Skeletal muscle cell (primary cell): ENCODE data around the gene GPRC5D.

ENCODE experiments used
- DNase-seq: peaks from one replicate; pipeline ENCODE4 v3.0.0-alpha.2; 2010; ENCODE audit warnings: low read depth
- H3K4me3 ChIP-seq: 2 replicates; pipeline ENCODE4 v1.5.1; 2011; ENCODE audit warnings: low read depth, mild to moderate bottlenecking, control low read depth, low read length, moderate library complexity

The GPRC5D gene

GRCh38 chr12:12952036-12952435 lies at the start of gene GPRC5D:
Gene GPRC5D (minus strand): TSS chr12:12952170. CDS start chr12:12950384, 1,786 bp downstream.
- no peak for DNase-seq
- no peak within 1 kb of the TSS for H3K4me3 ChIP-seq

- no peak for DNase-seq
- H3K4me3 ChIP-seq, result peak overlapping the region; percentile 62
Observed at GRCh38 chr12:13001775-13002040, 49.7 kb upstream of the GPRC5D start.

DNA sequence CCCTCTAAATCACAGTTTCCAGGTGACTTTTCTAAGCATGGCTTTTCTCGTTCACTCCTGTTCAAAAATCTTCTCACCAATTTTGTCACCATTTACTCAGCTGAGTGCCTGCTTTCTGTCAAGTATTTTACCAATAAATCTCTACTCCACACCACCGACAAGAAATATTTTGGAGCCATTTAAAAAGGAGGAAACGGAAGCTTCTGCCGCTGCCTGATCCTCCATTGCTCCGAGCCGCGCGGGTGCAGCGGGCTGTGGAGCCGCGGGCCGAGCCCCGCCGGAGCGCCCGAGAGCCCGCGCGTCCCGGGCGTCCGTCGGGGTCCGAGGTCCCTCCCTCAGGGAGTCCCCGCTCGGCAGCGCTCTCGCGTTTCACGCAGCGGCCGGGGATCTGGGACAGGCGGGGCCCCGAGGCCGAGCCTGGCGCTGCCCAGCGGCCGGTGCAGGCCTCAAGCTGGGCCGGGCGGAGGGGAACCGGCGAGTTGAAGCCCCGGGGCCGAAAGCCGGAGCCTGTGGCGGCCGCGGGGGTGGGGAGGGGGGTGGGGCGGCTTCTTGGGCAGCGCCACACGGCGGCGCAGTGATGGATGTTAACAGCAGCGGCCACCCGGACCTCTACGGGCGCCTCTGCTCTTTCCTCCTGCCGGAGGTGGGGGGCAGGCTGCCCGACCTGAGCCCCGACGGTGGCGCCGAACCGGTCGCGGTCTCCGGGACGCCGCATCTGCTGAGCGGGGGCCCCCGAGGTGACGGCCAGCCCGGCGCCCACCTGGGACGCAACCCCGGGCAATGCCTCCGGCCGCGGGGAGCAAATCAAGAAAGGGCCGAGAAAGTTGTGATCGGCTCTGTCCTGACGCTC lies 49.2 kb upstream of the GPRC5D start:
- no peak for DNase-seq

GRCh38 chr12:13000616-13000924 lies 48.6 kb upstream of the GPRC5D start:
- no peak for DNase-seq
- peak overlapping the region; percentile 62 for H3K4me3 ChIP-seq

More for the DNA sequence above, 49.2 kb upstream of the GPRC5D start:
- H3K4me3 ChIP-seq, result peak overlapping the region; percentile 62

DNA sequence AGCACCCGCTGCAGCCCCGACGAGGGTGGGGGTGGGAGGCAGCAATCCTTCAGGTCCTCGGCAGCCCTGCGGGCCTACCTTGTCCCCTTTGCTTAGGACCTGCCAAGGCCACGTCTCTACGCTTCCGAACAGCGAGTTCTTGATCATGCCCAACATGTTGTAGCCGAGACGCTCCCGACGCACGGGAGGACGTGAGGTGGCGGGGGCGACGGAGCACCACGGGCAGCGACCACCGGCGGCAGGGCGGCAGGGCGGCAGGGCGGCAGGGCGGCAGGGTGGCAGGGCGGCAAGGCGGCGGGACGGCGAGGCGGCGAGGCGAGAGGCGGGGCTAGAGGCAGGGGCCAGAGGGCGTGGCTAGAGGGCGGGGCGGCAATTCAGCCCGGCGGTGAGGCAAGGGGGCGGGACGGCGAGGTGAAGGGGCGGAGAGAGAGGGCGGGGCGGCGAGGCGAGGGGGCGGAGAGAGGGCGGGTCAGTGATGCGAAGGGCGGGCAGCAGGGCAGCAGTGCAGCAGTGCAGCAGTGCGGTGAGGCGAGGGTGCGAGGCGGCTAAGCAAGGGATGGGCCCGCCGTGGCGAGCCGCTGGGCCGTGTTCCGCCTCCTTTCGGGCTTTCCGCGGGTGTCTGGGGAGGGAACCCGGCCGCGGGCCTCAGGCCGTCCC lies 48.1 kb upstream of the GPRC5D start, which contains the start of gene HEBP1:
Gene HEBP1 (minus strand): TSS at position 307 of the 657 bp plus-strand sequence. CDS start 151 bp downstream, at position 156.
- peak; percentile 59 for DNase-seq
- peak within 1 kb of the TSS; percentile 65 for H3K4me3 ChIP-seq

- peak overlapping the region; percentile 65 for H3K4me3 ChIP-seq
- DNase-seq, result no peak
Observed at GRCh38 chr12:12999271-12999958, 47.4 kb upstream of the GPRC5D start.

DNA sequence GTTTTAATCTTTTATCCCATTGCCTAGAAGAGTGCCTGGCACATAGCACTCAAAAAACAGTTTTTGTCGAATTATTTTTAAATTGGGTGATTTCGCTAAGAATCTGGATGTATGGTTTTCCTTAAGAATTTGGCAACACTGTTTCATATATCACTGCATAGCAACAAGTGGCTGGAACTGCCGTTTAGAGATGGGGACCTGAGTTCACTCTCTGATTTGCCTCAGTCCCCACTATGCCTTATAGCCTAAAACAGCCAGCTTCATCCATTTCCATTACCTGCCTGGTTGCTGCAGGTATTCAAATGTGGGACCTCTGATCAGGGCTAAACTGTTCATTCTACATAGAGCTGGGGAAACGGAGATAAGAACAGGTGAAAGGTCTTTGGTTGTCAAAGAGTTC lies 46.3 kb upstream of the GPRC5D start:
- no peak overlapping the region for H3K4me3 ChIP-seq

GRCh38 chr12:12997734-12998133 lies 45.8 kb upstream of the GPRC5D start:
- H3K4me3 ChIP-seq, result no peak overlapping the region
- DNase-seq, result no peak

More for the DNA sequence above, 46.3 kb upstream of the GPRC5D start:
- no peak for DNase-seq

DNA sequence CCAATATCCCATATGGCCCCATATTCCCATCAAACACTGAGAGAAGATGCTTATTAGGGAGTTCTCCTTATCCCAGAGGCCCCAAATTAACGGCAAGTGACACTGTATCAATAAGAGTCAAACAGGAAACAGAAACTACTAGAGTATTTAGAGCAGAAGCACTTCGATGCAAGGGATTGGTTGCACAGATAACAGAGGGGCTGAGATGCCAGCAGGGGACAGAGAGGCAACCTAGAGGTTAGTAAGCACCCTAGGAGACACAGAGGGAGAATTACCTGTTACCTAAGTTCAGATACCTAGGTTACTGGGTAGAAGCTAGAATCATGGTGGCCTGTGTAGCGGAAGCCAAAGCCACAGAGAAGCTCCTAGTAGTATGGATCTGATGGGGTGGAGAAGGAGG lies 45.2 kb upstream of the GPRC5D start:
- no peak overlapping the region for H3K4me3 ChIP-seq
- DNase-seq, result no peak

DNA sequence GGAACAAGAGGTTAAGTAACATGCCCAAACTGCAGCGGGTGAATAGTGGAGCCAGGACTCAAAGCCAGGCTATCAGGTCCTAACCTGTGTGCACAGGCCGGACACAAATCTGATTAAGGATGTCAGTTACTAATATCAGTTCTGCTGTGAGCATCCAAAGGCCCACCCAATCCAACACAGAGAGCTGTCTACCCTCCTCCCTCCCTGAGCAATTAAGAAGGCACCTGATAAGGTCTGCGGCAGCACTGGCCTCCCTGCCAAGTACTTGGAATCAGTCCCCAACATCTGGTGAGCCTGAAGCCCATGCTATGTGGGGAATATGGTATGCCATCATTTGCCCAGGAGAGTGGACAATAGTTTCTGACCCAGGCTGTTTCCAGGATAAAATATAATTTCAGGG lies 44.2 kb upstream of the GPRC5D start:
- no peak overlapping the region for H3K4me3 ChIP-seq
- DNase-seq, result no peak

- H3K4me3 ChIP-seq, result no peak overlapping the region
- DNase-seq, result no peak
Observed at GRCh38 chr12:12995088-12995487, 43.1 kb upstream of the GPRC5D start.

- peak overlapping the region; percentile 22 for H3K4me3 ChIP-seq
- no peak for DNase-seq
Observed at GRCh38 chr12:12993367-12993766, 41.4 kb upstream of the GPRC5D start.

- DNase-seq, result peak; percentile 89
- peak overlapping the region; percentile 22 for H3K4me3 ChIP-seq
Observed at GRCh38 chr12:12992418-12993130, 40.6 kb upstream of the GPRC5D start.

DNA sequence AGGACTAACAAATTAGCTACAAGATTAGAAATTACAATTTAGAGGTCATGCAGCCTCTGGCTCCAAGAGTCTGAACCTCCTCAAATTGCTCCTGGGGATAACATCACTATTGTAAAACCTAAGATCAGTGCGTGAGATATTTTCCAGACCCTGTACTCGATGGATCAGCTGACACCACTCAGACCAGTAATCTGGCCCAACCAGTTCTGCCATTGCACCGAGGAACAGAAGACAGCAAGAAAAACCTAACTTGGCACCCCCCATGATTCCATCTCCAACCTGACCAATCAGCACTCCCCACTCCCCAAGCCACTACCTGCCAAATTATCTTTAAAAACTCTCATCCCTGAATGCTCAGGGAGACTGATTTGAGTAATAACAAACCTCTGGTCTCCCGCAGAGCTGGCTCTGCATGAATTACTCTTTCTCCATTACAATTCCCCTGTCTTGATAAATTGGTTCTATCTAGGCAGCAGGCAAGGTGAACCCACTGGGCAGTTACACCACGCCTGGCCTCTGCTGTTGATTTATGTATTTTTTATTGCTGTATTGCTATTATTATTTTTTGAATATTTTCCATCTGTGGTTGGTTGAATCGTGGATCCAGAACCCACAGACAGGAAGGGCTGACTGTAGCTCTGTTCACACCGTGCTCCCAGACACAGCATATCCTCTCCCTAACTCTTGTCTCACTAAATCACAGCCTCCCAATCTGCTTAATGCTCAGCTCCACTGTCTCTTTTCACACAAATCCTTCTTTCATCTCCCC lies 38.9 kb upstream of the GPRC5D start:
- DNase-seq, result no peak
- no peak overlapping the region for H3K4me3 ChIP-seq

- H3K4me3 ChIP-seq, result no peak overlapping the region
- DNase-seq, result no peak
Observed at GRCh38 chr12:12987421-12987820, 35.5 kb upstream of the GPRC5D start.

DNA sequence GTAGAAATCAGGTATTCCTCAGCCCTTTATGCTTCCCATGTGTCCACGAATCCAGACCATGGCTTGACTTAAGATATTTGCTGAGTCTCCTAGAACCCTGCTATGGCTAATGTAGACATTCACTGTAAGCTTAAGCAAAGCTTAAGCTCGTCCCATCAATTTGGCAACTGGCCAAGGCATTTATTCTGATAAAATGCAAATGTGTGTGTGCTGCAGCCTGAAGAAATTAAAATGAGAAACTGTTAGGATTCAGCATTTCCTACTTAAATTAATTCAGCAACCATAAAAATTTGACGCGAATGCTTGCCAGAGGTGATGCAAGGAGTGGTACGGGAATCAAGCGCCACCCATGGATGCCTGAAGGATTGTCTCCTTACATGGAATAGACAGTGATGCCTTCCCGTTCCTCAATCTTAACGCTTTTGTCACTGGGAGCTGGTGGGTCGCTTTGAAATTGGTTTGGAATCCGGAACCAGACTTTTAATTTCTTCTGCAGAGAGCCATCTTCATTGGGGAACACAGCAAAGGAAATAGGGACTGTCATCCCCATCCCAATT lies 34.9 kb upstream of the GPRC5D start:
- no peak overlapping the region for H3K4me3 ChIP-seq
- DNase-seq, result no peak

GRCh38 chr12:12985817-12986408 lies 33.9 kb upstream of the GPRC5D start:
- no peak overlapping the region for H3K4me3 ChIP-seq
- no peak for DNase-seq

GRCh38 chr12:12984149-12984548 lies 32.2 kb upstream of the GPRC5D start:
- DNase-seq, result no peak
- no peak overlapping the region for H3K4me3 ChIP-seq
